GM10266 (cell line): ENCODE measurements around the gene CCDC33.

Experiments used
- DNase-seq: peaks from one replicate; pipeline ENCODE4 v3.0.0; 2012; ENCODE audit errors: extremely low spot score
- TF ChIP-seq, protein P1 (sequence below): IDR thresholded peaks from 2 replicates; pipeline ENCODE4 v1.5.1; 2012; ENCODE audit warnings: mild to moderate bottlenecking, low read depth; ENCODE audit not compliant: control insufficient read depth, insufficient read depth; ENCODE audit errors: missing control alignments

The CCDC33 gene

DNA sequence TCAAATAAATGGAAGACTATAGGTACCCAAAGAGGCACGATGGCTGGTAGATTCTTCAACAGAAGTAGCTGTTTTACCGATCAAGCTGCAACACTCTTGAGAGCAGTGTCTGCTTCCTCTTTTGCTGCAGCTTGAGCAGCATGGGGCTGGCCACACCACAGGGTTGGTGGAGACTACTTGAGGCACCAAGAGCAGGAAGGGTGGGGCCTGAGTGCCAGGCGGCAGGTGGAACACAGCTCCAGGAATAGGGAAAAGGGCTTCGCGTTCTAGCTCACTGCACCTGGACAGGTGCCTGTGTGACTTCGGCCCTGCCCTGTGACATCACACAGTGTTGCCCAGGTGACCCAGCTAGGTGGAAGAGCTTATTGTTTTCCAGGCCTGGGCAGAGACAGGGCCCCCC lies at the start of gene CCDC33:
Gene CCDC33, plus strand, starts transcription at position 365 of the 400 bp plus-strand sequence. CDS start 394 bp downstream, outside the sequence.
- DNase-seq = peak; percentile 41
- TF ChIP-seq, protein P1, sequence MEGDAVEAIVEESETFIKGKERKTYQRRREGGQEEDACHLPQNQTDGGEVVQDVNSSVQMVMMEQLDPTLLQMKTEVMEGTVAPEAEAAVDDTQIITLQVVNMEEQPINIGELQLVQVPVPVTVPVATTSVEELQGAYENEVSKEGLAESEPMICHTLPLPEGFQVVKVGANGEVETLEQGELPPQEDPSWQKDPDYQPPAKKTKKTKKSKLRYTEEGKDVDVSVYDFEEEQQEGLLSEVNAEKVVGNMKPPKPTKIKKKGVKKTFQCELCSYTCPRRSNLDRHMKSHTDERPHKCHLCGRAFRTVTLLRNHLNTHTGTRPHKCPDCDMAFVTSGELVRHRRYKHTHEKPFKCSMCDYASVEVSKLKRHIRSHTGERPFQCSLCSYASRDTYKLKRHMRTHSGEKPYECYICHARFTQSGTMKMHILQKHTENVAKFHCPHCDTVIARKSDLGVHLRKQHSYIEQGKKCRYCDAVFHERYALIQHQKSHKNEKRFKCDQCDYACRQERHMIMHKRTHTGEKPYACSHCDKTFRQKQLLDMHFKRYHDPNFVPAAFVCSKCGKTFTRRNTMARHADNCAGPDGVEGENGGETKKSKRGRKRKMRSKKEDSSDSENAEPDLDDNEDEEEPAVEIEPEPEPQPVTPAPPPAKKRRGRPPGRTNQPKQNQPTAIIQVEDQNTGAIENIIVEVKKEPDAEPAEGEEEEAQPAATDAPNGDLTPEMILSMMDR = no peak

DNA sequence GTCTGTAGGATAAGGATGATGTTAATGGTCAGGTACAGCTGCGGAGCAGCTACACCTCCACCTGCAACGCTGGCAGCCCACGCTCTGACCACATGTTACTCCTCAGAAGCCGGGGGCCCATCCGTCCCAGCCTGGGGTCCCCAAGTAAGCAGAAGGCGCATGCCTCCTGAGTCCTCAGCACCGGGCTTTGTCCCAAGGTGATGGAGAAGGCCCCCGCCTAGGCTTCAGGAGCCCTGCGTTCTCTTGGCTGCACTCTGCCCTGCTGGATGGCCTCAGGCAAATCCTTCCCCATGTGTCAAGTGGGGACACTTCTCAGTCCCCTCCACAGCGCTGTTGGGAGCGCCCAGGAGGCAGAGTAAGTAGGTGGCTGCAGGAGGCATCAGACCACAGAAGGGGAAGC lies 47.9 kb upstream of the CCDC33 start:
- no peak for DNase-seq
- TF ChIP-seq, protein P1 = no peak

DNA sequence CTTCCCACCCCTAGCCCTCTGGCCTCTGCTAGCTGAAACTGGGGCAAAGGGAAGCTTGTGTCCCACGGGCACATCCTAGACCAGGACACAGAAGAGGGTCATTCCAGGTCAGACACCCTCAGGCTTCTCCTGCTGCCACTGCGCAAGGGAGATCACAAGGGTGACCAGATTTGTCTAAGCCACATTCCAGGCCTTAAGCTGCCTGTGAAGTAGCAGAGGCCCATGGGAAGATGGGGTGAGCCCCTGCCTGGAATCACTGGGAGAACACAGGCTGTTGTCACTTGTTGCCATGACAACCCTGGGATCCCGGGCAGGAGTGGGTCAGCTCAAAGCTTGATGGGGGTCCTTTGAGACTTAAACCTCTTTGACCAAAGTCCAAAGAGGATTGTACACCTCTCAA lies 44.3 kb upstream of the CCDC33 start:
- TF ChIP-seq, protein P1 = no peak

DNA sequence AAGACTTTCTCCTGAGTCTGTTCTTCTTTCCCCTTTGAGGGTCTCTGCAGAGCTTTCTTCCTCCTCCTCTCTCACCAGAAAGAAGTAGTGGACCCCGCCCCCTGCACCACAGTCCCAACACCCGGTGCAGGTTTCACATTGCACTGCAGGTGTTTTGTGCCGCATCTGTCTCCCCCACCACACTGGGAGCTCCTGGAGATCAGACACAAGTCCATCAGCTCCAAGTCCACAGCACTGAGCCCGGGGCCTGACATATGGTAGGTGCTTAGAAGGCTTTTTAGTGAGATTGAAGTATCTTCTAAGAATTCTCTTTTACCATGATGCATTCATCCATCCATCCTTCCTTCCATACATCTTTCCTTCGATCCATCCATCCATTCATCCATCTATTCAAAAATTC lies 43.4 kb upstream of the CCDC33 start:
- TF ChIP-seq, protein P1 = no peak
- no peak for DNase-seq

More for the DNA sequence above, 44.3 kb upstream of the CCDC33 start:
- no peak for DNase-seq

DNA sequence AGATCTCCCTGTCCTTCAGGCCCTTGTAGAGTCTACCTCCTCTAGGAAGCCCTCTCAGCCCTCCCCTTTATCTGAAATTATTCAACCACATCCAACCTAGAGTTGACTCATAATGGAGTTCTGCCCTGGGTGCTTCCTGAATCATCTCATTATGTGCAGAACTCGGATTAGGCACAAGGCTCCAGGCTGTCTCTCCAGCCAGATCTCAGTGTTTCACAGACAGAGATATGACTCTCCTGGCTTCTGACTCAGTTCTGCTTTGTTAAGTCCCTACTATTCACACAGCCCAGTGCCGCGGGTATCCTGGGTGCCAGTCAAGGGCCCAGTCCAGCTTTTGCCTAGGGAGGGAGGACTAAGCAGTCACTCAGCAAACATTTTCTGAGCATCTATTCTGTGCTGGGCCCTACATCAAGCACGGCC lies 42.8 kb upstream of the CCDC33 start:
- TF ChIP-seq, protein P1 = no peak
- no peak for DNase-seq

DNA sequence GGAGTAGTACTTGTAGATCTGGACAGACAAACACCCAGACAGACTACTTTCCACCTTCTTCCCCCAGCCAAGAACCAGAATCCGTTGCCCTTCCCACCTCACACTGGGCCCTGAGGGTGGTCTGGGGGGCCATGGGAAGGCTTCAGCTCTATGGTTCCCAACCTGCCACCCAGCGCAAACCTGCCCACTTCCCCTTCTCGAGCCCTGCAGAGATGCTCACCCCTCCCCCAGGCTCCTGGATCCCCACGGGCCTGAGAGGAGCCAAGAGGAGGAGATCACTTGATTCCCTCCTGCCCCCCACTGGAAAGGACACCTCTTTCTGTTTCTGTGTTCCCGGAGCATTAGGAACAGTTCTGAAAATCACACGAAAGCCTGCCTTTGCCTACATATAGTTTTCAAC lies 42.2 kb upstream of the CCDC33 start:
- TF ChIP-seq, protein P1 = no peak

DNA sequence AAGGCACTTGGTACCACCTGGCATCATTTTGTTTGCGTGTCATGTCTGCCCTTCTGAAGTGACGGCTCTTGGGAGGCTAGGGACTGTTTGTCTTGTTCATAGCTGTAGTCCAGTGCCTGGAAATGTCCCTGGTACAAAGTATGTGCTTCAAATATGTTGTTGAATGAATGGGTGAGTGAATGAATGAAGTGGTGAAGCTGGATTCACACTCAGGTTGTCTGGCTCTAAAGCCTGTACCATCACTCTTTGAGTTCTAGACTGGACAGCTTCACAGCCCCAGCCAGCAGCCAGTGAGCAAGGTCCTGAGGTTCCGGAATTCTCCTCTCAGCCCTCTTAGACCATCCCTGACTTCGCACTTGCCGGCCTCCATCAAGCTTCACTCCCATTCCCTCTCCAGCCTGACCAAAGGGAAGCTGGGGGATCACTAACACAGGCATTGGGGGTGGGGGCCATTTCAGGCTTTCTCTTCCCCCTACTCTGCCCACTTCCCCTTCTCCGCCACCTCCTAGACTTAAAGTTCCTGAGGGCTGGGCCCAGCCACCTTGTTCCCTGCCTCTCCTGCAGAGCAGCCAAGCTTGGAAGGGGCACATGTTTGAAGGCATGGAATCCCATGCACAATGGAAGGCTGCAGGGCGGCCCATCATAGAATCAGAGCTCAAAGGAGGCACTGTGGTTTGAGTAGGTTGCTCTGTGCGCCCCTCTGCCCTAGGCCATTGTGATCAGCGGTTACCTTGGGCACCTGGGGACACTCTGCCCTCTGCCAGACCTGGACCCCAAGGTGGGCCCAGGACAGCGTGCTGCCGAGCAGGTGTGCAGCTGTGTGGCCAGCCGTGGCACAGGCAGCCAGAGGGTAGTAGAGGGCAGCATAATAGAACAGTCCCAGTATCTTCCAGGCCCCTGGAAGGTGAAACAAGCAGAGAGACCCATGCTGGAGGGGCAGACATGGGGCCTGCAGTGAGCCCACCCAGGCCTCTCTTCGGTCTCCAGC lies 41.3 kb upstream of the CCDC33 start:
- TF ChIP-seq, protein P1 = no peak
- DNase-seq = no peak

More for the DNA sequence above, 42.2 kb upstream of the CCDC33 start:
- no peak for DNase-seq
